NCI-H226 (cell line): ENCODE measurements around the gene CNKSR3.

Experiments used
- DNase-seq: peaks from one replicate; pipeline ENCODE4 v3.0.0-alpha.2; 2015

CNKSR3 gene

DNA sequence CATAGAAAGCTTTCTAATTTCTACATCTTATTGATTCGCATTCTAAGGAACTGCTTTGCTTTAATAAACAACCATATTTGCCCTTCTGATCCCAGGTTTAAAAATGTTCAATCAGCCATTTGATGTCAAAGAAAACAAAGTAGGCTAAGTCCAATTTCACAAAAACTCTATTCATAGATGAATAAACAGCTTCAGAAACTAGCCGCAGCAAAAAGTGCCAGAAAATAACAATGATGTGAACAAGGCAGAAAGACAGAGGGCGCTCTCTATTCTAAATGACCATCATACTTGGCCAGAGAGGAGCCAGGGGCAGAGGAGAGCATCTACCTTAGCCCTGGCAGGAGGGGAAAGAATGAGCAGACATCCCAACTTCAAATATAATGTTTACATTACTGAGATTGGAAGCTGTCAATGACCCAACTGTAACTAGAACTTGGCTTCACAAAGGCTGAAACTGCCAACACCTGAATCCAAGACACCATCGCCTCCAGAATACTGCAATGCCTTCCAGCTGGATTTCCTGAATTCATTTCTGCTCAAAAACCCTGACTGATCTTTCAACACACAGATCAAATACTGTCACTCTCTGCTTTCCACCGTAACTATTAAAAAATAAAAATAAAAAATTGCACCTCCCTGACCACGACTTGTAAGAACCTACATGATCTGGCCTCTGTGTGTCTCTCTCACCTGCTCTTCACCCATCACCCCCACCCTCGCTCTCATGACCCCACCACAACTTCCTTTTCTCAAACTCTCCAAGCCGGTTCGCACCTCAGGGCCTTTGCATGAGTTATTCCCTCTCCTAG is 9.5 kb downstream of the CNKSR3 start:
- DNase-seq, result no peak

- no peak for DNase-seq
These were observed 10.5 kb downstream of the CNKSR3 start for GRCh38 chr6:154499855-154500589.

DNA sequence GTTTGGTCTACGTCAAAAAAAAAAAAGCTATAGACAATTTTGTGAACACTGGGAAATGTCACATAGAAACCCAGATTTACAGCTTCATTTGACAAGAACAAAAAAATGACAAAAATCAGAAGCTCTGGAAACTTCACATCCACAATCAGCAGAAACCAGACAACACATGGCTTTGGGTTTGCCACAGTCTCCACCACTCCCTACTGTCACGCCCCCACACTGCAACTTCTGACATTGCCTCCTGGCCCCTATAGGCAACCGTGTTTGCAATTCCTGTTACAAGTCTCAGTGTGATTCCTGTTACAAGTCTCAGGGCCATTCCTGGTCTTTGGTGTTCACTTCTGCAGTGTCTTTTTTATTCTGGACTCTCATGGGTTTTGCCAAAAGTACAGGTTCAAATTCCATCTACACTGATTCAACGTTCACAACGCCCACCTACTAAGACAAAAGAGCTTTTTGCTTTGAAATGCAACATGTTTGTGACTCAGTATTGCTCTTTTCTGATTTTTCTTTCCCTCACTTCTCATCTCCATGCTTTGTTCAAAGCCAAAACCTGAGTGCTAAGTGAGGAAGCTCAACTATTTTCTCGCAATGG is 12.0 kb downstream of the CNKSR3 start:
- DNase-seq, result no peak

GRCh38 chr6:154496793-154497517 is 13.5 kb downstream of the CNKSR3 start:
- no peak for DNase-seq

DNA sequence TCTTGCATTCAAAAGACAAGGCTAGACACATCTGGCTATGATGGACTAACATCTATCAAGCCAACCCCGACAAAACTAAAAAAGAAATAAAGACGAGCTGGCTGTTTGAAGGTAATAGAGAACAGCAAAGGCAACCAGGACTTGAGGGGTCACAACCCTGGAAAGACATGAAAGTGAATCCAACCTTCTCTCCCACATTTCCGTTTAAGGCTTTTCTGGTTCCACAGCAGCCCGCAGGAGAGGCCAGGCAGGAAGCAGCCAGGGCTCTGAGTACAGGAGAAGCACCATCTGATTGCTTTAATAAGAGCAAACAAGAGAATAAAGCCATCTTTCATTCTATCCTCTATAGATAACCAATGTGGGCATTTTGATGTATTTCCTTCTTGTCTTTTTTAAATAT is 14.3 kb downstream of the CNKSR3 start:
- no peak for DNase-seq

GRCh38 chr6:154494592-154495311 is 15.7 kb downstream of the CNKSR3 start:
- DNase-seq, result no peak

DNA sequence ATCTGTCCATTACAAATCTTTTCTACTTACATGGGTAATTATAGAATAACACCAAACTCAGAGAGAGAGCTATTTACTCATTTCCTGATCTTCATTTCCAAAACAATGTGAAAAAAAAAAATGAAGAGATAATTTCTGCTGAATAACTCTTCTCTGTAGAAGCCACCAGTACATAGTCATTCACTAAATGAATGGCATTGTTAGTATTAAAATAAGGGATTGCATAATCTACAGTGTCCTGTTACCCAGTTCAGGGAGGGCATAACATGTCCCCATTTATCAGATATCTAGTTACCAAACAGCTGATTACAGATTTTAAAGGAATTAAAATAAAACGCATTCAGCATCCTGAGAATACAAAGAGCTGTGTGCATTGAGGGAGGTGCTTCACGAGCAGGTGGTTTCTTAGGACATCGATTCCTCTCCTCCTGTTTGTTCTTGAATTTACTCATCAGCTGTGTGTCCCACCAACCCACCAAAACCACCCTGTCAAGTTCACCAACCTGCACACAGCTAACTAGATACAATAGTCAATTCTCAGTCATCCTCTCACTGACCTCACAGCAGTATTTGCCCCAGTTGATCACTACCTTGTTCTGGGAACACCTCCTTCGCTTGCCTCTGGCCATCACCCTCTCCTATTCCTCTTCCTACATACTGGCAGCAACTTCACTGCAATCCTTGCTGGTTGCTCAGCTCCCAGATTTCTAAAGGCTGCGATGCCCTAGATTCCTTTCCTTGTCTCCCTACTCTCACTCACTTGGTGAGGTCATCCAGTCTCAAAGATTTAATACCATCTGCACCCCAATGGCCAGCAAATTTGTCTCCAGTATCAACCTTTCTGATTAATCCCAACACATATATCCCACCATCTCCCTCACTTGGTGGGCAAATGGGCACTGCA is 18.7 kb downstream of the CNKSR3 start:
- peak; percentile 54 for DNase-seq

DNA sequence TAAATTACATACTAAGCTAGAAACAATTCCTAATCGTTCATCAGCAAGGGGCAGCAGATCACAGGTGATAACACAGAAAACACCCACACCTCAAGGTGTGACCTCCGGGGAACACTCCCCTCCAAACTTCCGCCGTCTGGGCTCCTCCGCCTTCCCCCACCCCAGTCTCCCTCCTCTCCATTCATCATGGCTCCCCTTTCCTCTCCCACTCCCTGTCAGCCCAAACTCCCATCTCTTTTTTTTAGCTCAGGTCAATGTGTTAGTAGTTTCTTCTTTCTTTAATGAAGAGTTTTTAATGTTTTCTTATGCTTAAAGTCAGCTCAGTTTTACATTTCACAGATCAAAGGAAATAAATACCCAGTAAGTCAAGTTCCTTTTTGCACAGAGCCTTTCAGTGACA is 20.7 kb downstream of the CNKSR3 start:
- DNase-seq, result no peak

DNA sequence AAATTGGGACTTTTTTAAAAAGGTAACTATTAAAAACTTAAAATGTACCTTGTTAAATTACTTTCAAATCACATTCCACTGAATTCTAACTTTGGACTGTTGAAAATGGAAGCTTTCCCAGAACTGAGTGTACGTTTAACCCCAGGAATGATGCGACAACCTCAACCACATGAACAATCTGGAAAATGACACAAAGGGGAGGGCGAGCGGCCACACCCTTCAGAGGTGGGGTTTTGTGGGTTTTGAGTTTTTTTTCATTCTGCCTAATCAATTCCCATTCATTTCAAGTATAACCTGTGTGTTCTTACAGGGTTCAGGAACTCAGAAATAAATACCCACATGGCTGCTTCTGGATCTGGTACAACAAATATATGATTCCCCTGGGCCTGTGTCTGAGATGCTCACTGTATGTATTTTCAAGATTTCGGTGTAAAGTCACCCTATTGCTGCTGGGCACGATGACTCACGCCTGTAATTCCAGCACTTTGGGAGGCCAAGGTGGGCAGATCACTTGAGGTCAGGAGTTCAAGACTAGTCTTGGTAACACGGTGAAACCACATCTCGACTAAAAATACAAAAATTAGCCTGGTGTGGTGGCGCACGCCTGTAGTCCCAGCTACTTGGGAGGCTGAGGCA is 21.6 kb downstream of the CNKSR3 start:
- DNase-seq, result peak; percentile 34

- no peak for DNase-seq
These were observed 22.3 kb downstream of the CNKSR3 start for GRCh38 chr6:154488248-154488593.

DNA sequence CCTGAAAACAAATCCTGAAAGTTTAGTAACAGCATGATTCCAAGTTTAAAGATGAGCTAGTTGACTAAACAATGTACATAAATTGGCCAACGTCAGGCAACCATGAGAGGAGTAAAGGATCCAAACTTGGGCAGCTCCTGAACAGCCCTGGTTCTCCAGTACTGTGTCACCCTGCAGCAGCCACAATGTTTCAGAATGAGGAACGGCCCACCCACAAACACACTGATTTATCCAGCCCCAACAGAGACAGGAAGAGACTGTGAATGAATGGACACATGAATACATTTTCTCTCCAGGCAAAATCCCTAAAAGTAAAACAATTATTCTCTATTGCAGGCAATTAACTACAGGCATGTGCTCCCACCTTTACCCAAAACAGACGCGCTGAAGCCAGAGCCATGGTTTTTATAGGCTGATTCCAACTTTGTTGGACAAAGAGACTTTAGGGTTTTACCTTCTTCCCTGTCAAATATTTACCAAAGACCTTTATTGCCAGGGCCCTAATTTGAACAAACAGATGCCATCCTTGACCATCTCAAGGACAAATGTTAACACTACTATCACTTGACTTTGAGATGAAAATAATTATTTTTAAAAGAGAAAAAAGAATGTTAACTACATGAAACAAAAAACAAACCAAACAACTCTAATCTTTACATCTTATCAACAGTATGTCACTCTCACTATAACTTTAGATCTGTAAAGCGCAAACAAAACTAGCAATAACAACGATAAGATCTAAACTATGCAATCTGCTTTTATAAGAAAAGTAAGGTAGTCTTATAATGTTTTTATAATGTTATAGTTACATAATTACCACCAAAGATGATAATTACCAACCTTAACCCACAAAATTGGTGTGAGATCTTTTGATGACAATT is 22.9 kb downstream of the CNKSR3 start:
- no peak for DNase-seq

- peak; percentile 37 for DNase-seq
These were observed 24.7 kb downstream of the CNKSR3 start for GRCh38 chr6:154485815-154486214.

GRCh38 chr6:154484942-154485341 is 25.5 kb downstream of the CNKSR3 start:
- DNase-seq, result no peak

- no peak for DNase-seq
These were observed 27.6 kb downstream of the CNKSR3 start for GRCh38 chr6:154482858-154483257.

DNA sequence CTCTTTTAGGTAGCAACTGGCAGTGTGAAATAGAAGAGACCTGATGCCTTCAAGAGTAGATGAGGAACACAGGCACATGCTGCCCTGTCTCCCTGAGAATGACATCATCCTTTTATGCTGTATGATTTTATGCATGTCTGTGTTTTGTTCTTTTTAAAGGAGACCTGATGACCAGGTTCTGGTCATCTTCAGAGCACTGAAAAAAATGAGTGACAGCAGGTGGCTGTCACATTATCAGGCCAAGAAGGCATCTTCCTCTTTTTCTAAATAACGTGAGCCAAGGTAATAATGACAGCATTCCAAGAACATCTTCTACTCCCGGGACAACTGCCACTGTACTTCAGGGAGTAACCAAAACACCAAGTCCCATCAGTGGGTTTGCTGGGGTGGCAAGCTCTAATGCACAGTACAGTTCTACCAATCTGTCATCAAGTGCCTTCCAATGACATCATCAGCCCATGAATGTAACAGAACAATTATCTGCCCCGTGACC is 28.9 kb downstream of the CNKSR3 start:
- DNase-seq, result no peak

- DNase-seq, result no peak
These were observed 30.5 kb downstream of the CNKSR3 start for GRCh38 chr6:154479771-154480639.

- DNase-seq, result peak; percentile 31
These were observed 31.1 kb downstream of the CNKSR3 start for GRCh38 chr6:154479351-154479769.

- DNase-seq, result no peak
These were observed 31.8 kb downstream of the CNKSR3 start for GRCh38 chr6:154478701-154479060.
